ENCODE measurements around the gene MPPED1.
A peak's percentile ranks its signal among the peaks of the same experiment; 100 is the strongest.

MPPED1 gene

GRCh38 chr22:43449831-43450225 lies 38.0 kb downstream of the MPPED1 start:
- DNase-seq = no peak

- no peak for DNase-seq
These were observed 39.7 kb downstream of the MPPED1 start for GRCh38 chr22:43451371-43452050.

- no peak for DNase-seq
These were observed 44.0 kb downstream of the MPPED1 start for GRCh38 chr22:43455846-43456245.

- no peak for DNase-seq
These were observed 45.2 kb downstream of the MPPED1 start for GRCh38 chr22:43457002-43457401.

- no peak for DNase-seq
These were observed 50.9 kb downstream of the MPPED1 start for GRCh38 chr22:43462701-43463100.

- no peak for DNase-seq
These were observed 53.0 kb downstream of the MPPED1 start for GRCh38 chr22:43464809-43465208.

- no peak for DNase-seq
These were observed 53.6 kb downstream of the MPPED1 start for GRCh38 chr22:43465291-43466015.

GRCh38 chr22:43466710-43467109 lies 54.9 kb downstream of the MPPED1 start:
- no peak for DNase-seq

GRCh38 chr22:43467216-43467940 lies 55.6 kb downstream of the MPPED1 start:
- DNase-seq = peak in 1 of 3 experiments; percentile 18

GRCh38 chr22:43470253-43470652 lies 58.4 kb downstream of the MPPED1 start:
- no peak for DNase-seq

GRCh38 chr22:43470941-43471585 lies 59.2 kb downstream of the MPPED1 start:
- DNase-seq = no peak

GRCh38 chr22:43471606-43472135 lies 59.9 kb downstream of the MPPED1 start:
- no peak for DNase-seq

GRCh38 chr22:43473031-43473430 lies 61.2 kb downstream of the MPPED1 start:
- no peak for DNase-seq

- no peak for DNase-seq
These were observed 61.6 kb downstream of the MPPED1 start for GRCh38 chr22:43473441-43473840.

GRCh38 chr22:43474161-43475101 lies 62.6 kb downstream of the MPPED1 start:
- no peak for DNase-seq

- no peak for DNase-seq
These were observed 63.8 kb downstream of the MPPED1 start for GRCh38 chr22:43475549-43476076.

- peak in 1 of 3 experiments; percentile 7 for DNase-seq
These were observed 64.5 kb downstream of the MPPED1 start for GRCh38 chr22:43476341-43476740.

- DNase-seq = no peak
These were observed 65.2 kb downstream of the MPPED1 start for GRCh38 chr22:43476751-43477725.

- no peak for DNase-seq
These were observed 66.2 kb downstream of the MPPED1 start for GRCh38 chr22:43477966-43478365.

- DNase-seq = no peak
These were observed 66.9 kb downstream of the MPPED1 start for GRCh38 chr22:43478621-43479300.
